GM10266 (cell line): ENCODE measurements around the gene PPP2R5E.

Experiments
- DNase-seq: peaks from one replicate; pipeline ENCODE4 v3.0.0; 2012; ENCODE audit errors: extremely low spot score
- CTCF ChIP-seq: IDR thresholded peaks from 2 replicates; pipeline ENCODE4 v1.5.1; 2012; ENCODE audit warnings: mild to moderate bottlenecking, low read depth; ENCODE audit not compliant: control insufficient read depth, insufficient read depth; ENCODE audit errors: missing control alignments

PPP2R5E gene

DNA sequence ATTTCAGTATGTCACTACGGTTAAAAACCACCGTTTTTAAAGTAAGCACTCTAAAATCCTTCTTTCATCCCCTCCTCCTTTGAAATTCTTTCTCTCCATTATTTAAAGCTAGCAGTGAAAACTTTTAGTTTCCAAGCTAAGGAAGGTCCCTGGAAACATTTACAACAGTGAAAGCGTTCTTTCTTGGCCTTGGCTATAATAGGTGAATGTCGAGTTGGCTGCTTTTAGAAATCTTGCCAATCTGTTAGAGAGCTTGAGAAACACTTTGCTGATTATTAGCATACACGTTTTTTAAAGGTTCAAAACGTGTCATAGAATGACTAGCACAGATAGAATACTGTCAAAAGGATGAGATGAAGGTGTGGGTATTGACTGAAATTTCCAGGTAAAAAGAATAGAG, 83.4 kb downstream of the PPP2R5E start:
- no peak for DNase-seq
- no peak for TF ChIP-seq CTCF

- no peak for DNase-seq
Measured at GRCh38 chr14:63457498-63457897, 85.7 kb downstream of the PPP2R5E start.

GRCh38 chr14:63454863-63455622, 88.1 kb downstream of the PPP2R5E start:
- DNase-seq = no peak

More at GRCh38 chr14:63457498-63457897, 85.7 kb downstream of the PPP2R5E start:
- TF ChIP-seq CTCF = no peak

GRCh38 chr14:63454436-63454835, 88.7 kb downstream of the PPP2R5E start:
- TF ChIP-seq CTCF = no peak

More at GRCh38 chr14:63454863-63455622, 88.1 kb downstream of the PPP2R5E start:
- no peak for TF ChIP-seq CTCF

DNA sequence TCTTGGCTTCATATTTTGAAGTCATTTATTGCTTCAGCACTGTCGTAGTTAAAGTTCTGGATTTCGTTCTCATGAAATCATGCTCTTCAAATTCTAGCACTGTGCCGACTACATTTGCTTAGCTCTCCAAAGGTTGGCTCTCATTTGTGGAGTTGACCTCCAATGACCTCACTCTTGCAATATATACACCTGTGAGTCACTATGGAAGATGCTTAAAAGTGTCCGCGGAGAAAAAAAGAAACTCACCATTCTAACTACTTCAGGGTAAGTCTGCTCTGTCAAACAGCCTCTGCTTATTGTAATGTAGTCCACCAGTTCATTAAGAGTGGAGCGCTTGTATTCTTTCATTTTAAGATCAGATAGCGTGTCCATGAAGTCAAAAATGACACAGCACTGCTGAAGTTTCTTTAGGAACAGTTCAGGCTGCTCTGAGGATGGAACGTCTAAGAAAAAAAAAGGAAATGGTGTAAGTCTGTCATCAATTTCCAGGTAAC, 89.7 kb downstream of the PPP2R5E start:
- no peak for TF ChIP-seq CTCF
- no peak for DNase-seq

More at GRCh38 chr14:63454436-63454835, 88.7 kb downstream of the PPP2R5E start:
- DNase-seq = no peak

DNA sequence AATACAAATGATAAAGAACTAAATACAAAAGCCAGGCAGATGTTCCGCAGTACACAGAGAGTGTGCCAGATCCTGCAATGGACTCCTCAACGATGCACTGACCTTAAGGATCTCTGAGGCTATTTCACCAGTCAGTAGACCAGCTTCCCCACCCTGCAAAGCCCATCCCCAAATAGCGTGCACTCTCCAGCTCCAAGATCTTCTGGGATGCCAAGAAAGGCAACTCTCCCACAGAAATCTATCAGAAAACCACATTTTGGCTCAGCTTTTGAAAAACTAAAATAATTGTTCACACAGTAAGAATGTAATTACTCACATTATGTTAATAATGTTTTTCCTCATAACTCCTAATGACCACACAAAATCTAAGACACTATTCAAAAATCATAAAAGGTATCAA, 90.4 kb downstream of the PPP2R5E start:
- no peak for DNase-seq
- TF ChIP-seq CTCF = no peak

GRCh38 chr14:63448841-63449240, 94.3 kb downstream of the PPP2R5E start:
- no peak for TF ChIP-seq CTCF

More at GRCh38 chr14:63448841-63449240, 94.3 kb downstream of the PPP2R5E start:
- DNase-seq = no peak
